AG08395 (cell line): ENCODE results near the gene ALG9.
A peak's percentile ranks its signal among the peaks of the same experiment; 100 is the strongest.
"Not testable (repeated sequence)": the region's sequence is repeated elsewhere in the genome, so short reads cannot be mapped to it uniquely, and the experiment has no call there.

Experiments used
- DNase-seq: peaks from one replicate; pipeline ENCODE4 v3.0.0; 2012; ENCODE audit warnings: mixed read lengths, low spot score

Gene ALG9

GRCh38 chr11:111870886-111871692, at the start of gene ALG9:
TSS of gene ALG9 (minus strand) at chr11:111871581. CDS start at chr11:111871482, 99 bp downstream.
- DNase-seq: peak; percentile 89

GRCh38 chr11:111920908-111921307, 49.5 kb upstream of the ALG9 start:
- DNase-seq: no peak

GRCh38 chr11:111918390-111919256, 47.2 kb upstream of the ALG9 start, which contains the start of gene C11orf52:
TSS of gene C11orf52 (plus strand) at chr11:111918913. CDS start at chr11:111918973, 60 bp downstream.
- DNase-seq: no peak

GRCh38 chr11:111917788-111918187, 46.4 kb upstream of the ALG9 start:
- DNase-seq: no peak

GRCh38 chr11:111917312-111917711, 45.9 kb upstream of the ALG9 start:
- no peak for DNase-seq

GRCh38 chr11:111916768-111917167, 45.4 kb upstream of the ALG9 start:
- DNase-seq: no peak

GRCh38 chr11:111913997-111914396, 42.6 kb upstream of the ALG9 start:
- peak; percentile 85 for DNase-seq

- DNase-seq: peak; percentile 19
These were observed 41.9 kb upstream of the ALG9 start for GRCh38 chr11:111913031-111913861.

GRCh38 chr11:111912535-111912934, 41.2 kb upstream of the ALG9 start, which contains the start of gene HSPB2:
TSS of gene HSPB2 (plus strand) at chr11:111912734. CDS start at chr11:111912830, 96 bp downstream.
- no peak for DNase-seq

GRCh38 chr11:111911563-111912401, 40.4 kb upstream of the ALG9 start, which contains the start of gene CRYAB:
TSS of gene CRYAB (minus strand) at chr11:111911770. CDS start at chr11:111911724, 46 bp downstream.
- DNase-seq: peak; percentile 92

GRCh38 chr11:111910676-111911562, 39.5 kb upstream of the ALG9 start:
- DNase-seq: peak; percentile 19

- DNase-seq: no peak
These were observed 38.0 kb upstream of the ALG9 start for GRCh38 chr11:111909378-111909777.

GRCh38 chr11:111908639-111909305, 37.4 kb upstream of the ALG9 start:
- no peak for DNase-seq

- DNase-seq: no peak
These were observed 35.3 kb upstream of the ALG9 start for GRCh38 chr11:111906680-111907079.

- DNase-seq: no peak
These were observed 34.0 kb upstream of the ALG9 start for GRCh38 chr11:111905411-111905810.

GRCh38 chr11:111886844-111887243, 15.5 kb upstream of the ALG9 start:
- DNase-seq: no peak

- no peak for DNase-seq
These were observed 14.7 kb upstream of the ALG9 start for GRCh38 chr11:111886032-111886431.

- not testable (repeated sequence) for DNase-seq
These were observed 13.7 kb upstream of the ALG9 start for GRCh38 chr11:111885053-111885452.

- no peak for DNase-seq
These were observed 10.8 kb upstream of the ALG9 start for GRCh38 chr11:111882202-111882601.
